Mesenchymal stem cell (in vitro differentiated cells and primary cell): ENCODE results near the gene FOXF2.
A peak's percentile ranks its signal among the peaks of the same experiment; 100 is the strongest.
"Not testable (repeated sequence)": the region's sequence is repeated elsewhere in the genome, so short reads cannot be mapped to it uniquely, and the experiment has no call there.

Experiments used
- DNase-seq: peaks from one replicate; pipeline ENCODE4 v3.0.0-alpha.2; 2013
- H2AFZ ChIP-seq: one replicate; pipeline ENCODE4 v1.6.1; 2013; ENCODE audit warnings: low read depth, mild to moderate bottlenecking, control low read depth, inconsistent platforms, low read length, moderate library complexity
- H2AK5ac ChIP-seq: 2 replicates; pipeline ENCODE4 v1.6.1; 2013; ENCODE audit warnings: low read length, moderate library complexity, mild to moderate bottlenecking, inconsistent platforms; ENCODE audit not compliant: severe bottlenecking
- H2BK120ac ChIP-seq: one replicate; pipeline ENCODE4 v1.6.1; 2013; ENCODE audit warnings: low read depth, mild to moderate bottlenecking, inconsistent platforms, low read length, moderate library complexity
- H2BK12ac ChIP-seq, 2 experiments: one replicate each; pipeline ENCODE4 v1.6.1; 2013; ENCODE audit warnings: inconsistent platforms in 2 of 2, low read length in 2 of 2, mild to moderate bottlenecking in 2 of 2, moderate library complexity in 2 of 2, control low read depth in 1 of 2
- H2BK15ac ChIP-seq: one replicate; pipeline ENCODE4 v1.6.1; 2013; ENCODE audit warnings: mild to moderate bottlenecking, low read depth, inconsistent platforms; ENCODE audit not compliant: poor library complexity, severe bottlenecking
- H2BK5ac ChIP-seq: 2 replicates; pipeline ENCODE4 v1.6.1; 2013; ENCODE audit warnings: low read depth, mild to moderate bottlenecking, low read length, control low read depth, inconsistent platforms; ENCODE audit not compliant: poor library complexity, severe bottlenecking
- H3K14ac ChIP-seq, 2 experiments: one replicate each; pipeline ENCODE4 v1.6.1; 2013; ENCODE audit warnings: inconsistent platforms in 2 of 2, low read length in 2 of 2, control low read depth in 1 of 2, mild to moderate bottlenecking in 1 of 2, moderate library complexity in 1 of 2
- H3K18ac ChIP-seq, 2 experiments: one replicate each; pipeline ENCODE4 v1.6.1; 2013; ENCODE audit warnings: inconsistent platforms in 2 of 2, low read length in 2 of 2, control low read depth in 1 of 2, low read depth in 1 of 2, mild to moderate bottlenecking in 1 of 2
- H3K23ac ChIP-seq, 2 experiments: one replicate each; pipeline ENCODE4 v1.6.1; 2013; ENCODE audit warnings: inconsistent platforms in 2 of 2, low read length in 2 of 2, mild to moderate bottlenecking in 2 of 2, moderate library complexity in 2 of 2, control low read depth in 1 of 2
- H3K27ac ChIP-seq: 2 replicates; pipeline ENCODE4 v1.5.1; 2013; ENCODE audit warnings: mild to moderate bottlenecking, moderate library complexity, low read length, control low read depth, inconsistent platforms; ENCODE audit not compliant: poor library complexity, severe bottlenecking
- H3K27me3 ChIP-seq, 2 experiments: 2 replicates each; pipeline versions ENCODE4 v1.6.1 to v1.7.0; 2013; ENCODE audit warnings: low read length in 2 of 2, mild to moderate bottlenecking in 2 of 2, moderate library complexity in 2 of 2, control low read depth in 1 of 2, inconsistent platforms in 1 of 2; ENCODE audit not compliant: control insufficient read depth in 1 of 2, insufficient read depth in 1 of 2
- H3K36me3 ChIP-seq, 2 experiments: 2 replicates each; pipeline versions ENCODE4 v1.6.1 to v1.7.0; 2013; ENCODE audit warnings: low read length in 2 of 2, control low read depth in 1 of 2, inconsistent platforms in 1 of 2, low read depth in 1 of 2, mild to moderate bottlenecking in 1 of 2; ENCODE audit not compliant: insufficient read depth in 2 of 2, control insufficient read depth in 1 of 2
- H3K4ac ChIP-seq, 2 experiments: one replicate each; pipeline ENCODE4 v1.6.1; 2013; ENCODE audit warnings: inconsistent platforms in 2 of 2, low read length in 2 of 2, mild to moderate bottlenecking in 2 of 2, moderate library complexity in 2 of 2, control low read depth in 1 of 2, low read depth in 1 of 2
- H3K4me1 ChIP-seq: 2 replicates; pipeline ENCODE4 v1.6.1; 2013; ENCODE audit warnings: low read depth, low read length, control low read depth; ENCODE audit not compliant: control insufficient read depth, insufficient read depth
- H3K4me2 ChIP-seq: 2 replicates; pipeline ENCODE4 v1.6.1; 2013; ENCODE audit warnings: low read length, mild to moderate bottlenecking, inconsistent platforms; ENCODE audit not compliant: poor library complexity, severe bottlenecking
- H3K4me3 ChIP-seq, 2 experiments: 2 replicates each; pipeline versions ENCODE4 v1.5.1 to v1.7.0; 2013; ENCODE audit warnings: low read length in 2 of 2, mild to moderate bottlenecking in 2 of 2, control low read depth in 1 of 2, low read depth in 1 of 2; ENCODE audit not compliant: insufficient read depth in 1 of 2
- H3K79me1 ChIP-seq: replicated peaks from 2 replicates; pipeline ENCODE4 v1.6.1; 2013; ENCODE audit warnings: mild to moderate bottlenecking, control low read depth, low read length, inconsistent platforms; ENCODE audit not compliant: poor library complexity, severe bottlenecking
- H3K9ac ChIP-seq: 2 replicates; pipeline ENCODE4 v1.7.0; 2013; ENCODE audit warnings: mild to moderate bottlenecking, low read length, moderate library complexity
- H3K9me3 ChIP-seq: 2 replicates; pipeline ENCODE4 v1.7.0; 2013; ENCODE audit warnings: mild to moderate bottlenecking, low read length; ENCODE audit not compliant: control insufficient read depth
- H4K8ac ChIP-seq: one replicate; pipeline ENCODE4 v1.6.1; 2013; ENCODE audit warnings: inconsistent platforms, mild to moderate bottlenecking, low read length, moderate library complexity
- H4K91ac ChIP-seq: one replicate; pipeline ENCODE4 v1.6.1; 2013; ENCODE audit warnings: mild to moderate bottlenecking, low read length, inconsistent platforms
- WGBS: methylation state at CpG from one replicate; pipeline ENCODE4 v1.1.7; 2013; ENCODE audit warnings: mixed read lengths; 5-methylcytosine and 5-hydroxymethylcytosine counted together

Gene FOXF2

DNA sequence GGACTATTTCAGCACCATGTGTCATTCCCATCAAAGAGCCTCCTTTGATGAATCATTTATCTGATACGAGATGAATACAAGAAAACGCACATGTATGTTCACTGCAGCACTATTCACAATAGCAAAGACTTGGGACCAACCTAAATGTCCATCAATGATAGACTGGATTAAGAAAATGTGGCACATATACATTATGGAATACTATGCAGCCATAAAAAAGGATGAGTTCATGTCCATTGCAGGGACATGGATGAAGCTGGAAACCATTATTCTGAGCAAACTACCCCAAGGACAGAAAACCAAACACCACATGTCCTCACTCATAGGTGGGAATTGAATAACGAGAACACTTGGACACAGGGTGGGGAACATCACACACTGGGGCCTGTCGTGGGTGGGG is 27.7 kb upstream of the FOXF2 start:
- H3K4ac ChIP-seq, H3K4me2 ChIP-seq, H3K23ac ChIP-seq, H3K9me3 ChIP-seq, H4K91ac ChIP-seq, H3K27me3 ChIP-seq, H3K18ac ChIP-seq, DNase-seq, H2AK5ac ChIP-seq, H3K14ac ChIP-seq, H3K4me3 ChIP-seq, H2BK15ac ChIP-seq, H2BK12ac ChIP-seq, H2BK120ac ChIP-seq, H4K8ac ChIP-seq, H3K36me3 ChIP-seq, H3K79me1 ChIP-seq, H3K4me1 ChIP-seq, H2AFZ ChIP-seq, H3K9ac ChIP-seq, H2BK5ac ChIP-seq, H3K27ac ChIP-seq: not testable (repeated sequence)
- WGBS: 100% methylated on average over 1 of the region's 4 CpGs

DNA sequence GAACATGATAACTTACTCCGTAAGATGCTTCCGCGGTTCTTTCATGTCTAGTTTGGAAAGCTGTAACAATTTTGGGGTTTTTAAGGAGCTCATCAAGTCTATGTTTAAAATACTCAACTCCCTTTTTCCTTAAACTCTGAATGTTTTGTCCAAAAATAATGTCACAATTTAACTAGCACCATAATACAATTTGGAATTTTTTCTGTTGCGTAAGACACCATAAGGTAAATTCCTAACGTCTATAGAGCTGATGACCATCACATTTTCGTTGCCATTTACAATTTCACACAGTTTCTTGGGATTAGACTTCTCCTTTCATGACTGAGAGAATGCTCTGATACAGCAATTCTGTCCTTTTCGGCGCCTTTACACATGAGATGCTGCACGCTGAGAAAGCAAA is 26.7 kb upstream of the FOXF2 start:
- Histone ChIP-seq H2BK120ac (no peak overlapping the region), H2AFZ (no peak overlapping the region), H3K18ac (no peak overlapping the region), H2AK5ac (no peak overlapping the region), H3K79me1 (no peaks in the 10 kb centered on the region), H2BK12ac (no peak overlapping the region), H3K9ac (no peak overlapping the region), H3K14ac (no peak overlapping the region), H2BK15ac (no peak overlapping the region), H3K4me1 (no peaks in the 10 kb centered on the region), H4K8ac (no peak overlapping the region), H3K4me3 (no peak overlapping the region), H3K4me2 (no peak overlapping the region), H3K27me3 (no peaks in the 10 kb centered on the region), H3K23ac (no peak overlapping the region), H3K27ac (no peak overlapping the region), H3K4ac (no peak overlapping the region), H2BK5ac (no peak overlapping the region), H4K91ac (no peak overlapping the region), H3K36me3 (no peaks in the 10 kb centered on the region), H3K9me3 (no peaks in the 10 kb centered on the region)
- DNase-seq: no peak
- WGBS: 79% methylated on average over 6 of the region's 9 CpGs

DNA sequence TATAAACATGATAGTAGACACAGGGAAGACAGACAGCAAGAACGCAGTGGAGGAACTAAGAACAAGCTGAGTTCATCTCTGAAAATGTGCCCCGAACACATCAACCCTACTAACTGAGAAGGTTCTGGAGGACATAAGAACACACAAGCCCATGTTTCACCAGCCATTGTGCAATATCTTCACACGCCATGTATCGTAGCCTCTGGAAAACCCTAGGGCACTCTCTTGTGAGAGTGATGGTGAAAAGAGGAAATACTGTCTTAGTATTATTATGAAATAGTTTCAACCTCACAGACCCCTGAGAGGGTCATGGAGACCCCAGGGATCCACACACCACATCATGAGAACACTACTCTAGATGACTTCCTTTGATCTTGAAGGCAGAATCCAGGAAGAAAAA is 26.1 kb upstream of the FOXF2 start:
- no peaks in the 10 kb centered on the region for H3K79me1 ChIP-seq
- H3K9me3 ChIP-seq: no peaks in the 10 kb centered on the region
- WGBS: 94% methylated on average over 2 of the region's 4 CpGs
- DNase-seq: no peak
- no peak overlapping the region for H4K8ac ChIP-seq
- H3K4me3 ChIP-seq: peak overlapping the region in 1 of 2 experiments; percentile 52
- no peak overlapping the region for H2BK120ac ChIP-seq
- peaks cover 0 to 4% of the 10 kb centered on the region in 2 experiments for H3K27me3 ChIP-seq
- H4K91ac ChIP-seq: no peak overlapping the region
- H3K27ac ChIP-seq: no peak overlapping the region
- H3K4me2 ChIP-seq: no peak overlapping the region
- no peak overlapping the region for H3K18ac ChIP-seq
- no peaks in the 10 kb centered on the region for H3K36me3 ChIP-seq
- H3K4me1 ChIP-seq: no peaks in the 10 kb centered on the region
- no peak overlapping the region for H2AK5ac ChIP-seq
- no peak overlapping the region for H3K4ac ChIP-seq
- H2BK5ac ChIP-seq: no peak overlapping the region
- H2BK12ac ChIP-seq: no peak overlapping the region
- H2BK15ac ChIP-seq: no peak overlapping the region
- H3K9ac ChIP-seq: peak overlapping the region; percentile 79
- no peak overlapping the region for H3K14ac ChIP-seq
- no peak overlapping the region for H3K23ac ChIP-seq
- no peak overlapping the region for H2AFZ ChIP-seq

DNA sequence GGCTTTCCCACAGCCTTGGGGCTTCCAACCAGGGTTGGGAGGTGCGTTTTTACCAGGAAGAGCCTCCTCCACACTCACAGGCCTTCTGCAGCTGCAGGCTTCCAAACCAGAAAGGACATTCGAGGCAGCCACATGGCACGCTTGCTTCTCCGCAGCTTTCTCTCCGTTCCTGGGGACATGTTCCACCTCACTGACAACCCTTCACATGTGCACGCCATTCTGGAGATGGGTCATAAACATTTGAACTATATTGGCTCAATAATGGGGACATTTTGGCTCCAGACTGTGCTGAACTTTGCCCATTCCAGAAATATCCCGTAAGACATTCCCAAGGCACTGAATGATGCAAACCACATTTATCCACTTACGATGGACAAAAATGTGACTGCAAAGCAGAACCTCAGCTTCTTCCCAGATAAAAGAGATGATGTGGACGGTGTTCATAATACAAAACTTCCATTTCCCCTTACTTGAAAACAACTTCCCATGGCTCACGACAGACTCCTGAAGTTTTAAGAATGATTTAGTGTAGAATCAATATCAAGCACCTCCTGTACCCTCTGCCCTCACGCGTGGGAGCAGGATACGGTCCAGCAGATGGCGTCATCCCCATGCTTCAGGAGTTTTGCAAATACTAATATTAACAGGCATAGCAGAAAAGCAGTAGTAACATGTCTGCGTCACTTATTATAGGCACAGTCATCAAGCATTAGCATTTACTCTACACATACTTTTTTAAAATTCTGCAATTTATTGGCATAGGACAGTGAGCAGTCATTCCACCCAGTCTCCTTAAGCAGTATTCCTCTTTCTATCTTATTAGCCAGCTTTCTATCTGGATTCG is 25.4 kb upstream of the FOXF2 start:
- Histone ChIP-seq H3K18ac (no peak overlapping the region), H3K9ac (peak overlapping the region; percentile 79), H3K4me1 (no peaks in the 10 kb centered on the region), H3K79me1 (no peaks in the 10 kb centered on the region), H2AFZ (no peak overlapping the region), H2BK15ac (no peak overlapping the region), H3K27ac (no peak overlapping the region), H3K36me3 (no peaks in the 10 kb centered on the region), H3K4me3 (peak overlapping the region in 1 of 2 experiments; percentile 52), H3K23ac (no peak overlapping the region), H3K27me3 (peaks cover 0 to 10% of the 10 kb centered on the region in 2 experiments), H2BK5ac (no peak overlapping the region), H3K4ac (no peak overlapping the region), H3K4me2 (no peak overlapping the region), H2BK120ac (no peak overlapping the region), H4K91ac (no peak overlapping the region), H2AK5ac (no peak overlapping the region), H4K8ac (no peak overlapping the region), H3K14ac (no peak overlapping the region), H2BK12ac (no peak overlapping the region), H3K9me3 (no peaks in the 10 kb centered on the region)
- 73% methylated on average over 16 of the region's 16 CpGs for WGBS
- no peak for DNase-seq
